ENCODE results near the gene SFXN5. TPM values are rescaled to one million over a fixed set of nuclear protein-coding genes. Genes with fewer than 3 reads are reported as not detected.

The SFXN5 gene
- total RNA-seq, 6 experiments from 2014 or later = 33.1 to 73.4 (median 56.6) TPM

DNA sequence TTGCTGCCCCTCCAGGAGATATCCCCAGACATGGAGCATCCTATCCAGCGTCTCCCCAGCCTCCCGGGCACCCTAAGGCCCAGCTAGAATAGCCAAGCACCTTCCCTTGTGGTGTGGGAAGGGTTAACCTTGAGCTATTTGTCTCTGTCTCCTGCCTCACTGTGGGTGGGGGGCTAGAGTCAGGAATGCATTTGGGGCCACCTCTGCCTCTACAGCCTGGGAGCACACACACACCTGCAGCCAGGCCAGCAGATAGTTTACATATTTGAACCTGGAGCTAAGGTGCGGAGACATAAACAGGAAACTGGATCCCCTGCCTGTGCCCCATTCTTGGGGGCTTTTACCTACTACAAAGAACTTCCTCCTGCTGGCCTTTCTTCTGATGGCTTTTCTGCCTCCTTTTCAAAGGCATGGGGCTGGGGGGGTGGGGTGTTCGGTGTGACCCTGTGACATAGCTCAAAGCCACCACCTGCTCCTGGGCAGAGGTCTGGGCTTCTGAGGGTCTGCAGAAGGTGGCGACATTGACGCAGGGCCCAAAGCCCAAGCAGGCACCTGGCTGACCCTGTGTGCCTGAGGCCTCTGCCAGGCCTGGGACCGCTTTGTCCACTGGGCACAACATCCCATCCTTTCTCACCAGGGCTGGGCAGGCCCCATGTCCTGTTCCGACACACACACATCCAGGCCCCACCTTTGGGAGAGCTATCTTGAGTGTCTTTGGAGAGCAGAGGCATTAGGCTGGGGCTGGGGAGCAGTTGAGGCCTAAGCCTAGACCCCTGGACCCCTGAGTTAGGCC is 120.0 kb downstream of the SFXN5 start:
- Histone ChIP-seq H3K9me3 (no peaks in the 10 kb centered on the region), H3K4me3 (no peak overlapping the region), H3K4me1 (no peaks in the 10 kb centered on the region), H3K27ac (no peak overlapping the region), H3K36me3 (peaks cover 0 to 7% (median 1%) of the 10 kb centered on the region in 4 donors), H3K27me3 (no peaks in the 10 kb centered on the region)
- ATAC-seq (no peak), DNase-seq (no peak)
- whole genome bisulfite sequencing (ENCODE audit: insufficient coverage, low coverage, low lambda C conversion rate, missing lambda C conversion rate) = 87% methylated on average over 6 of the region's 8 CpGs
- intact Hi-C loops (cut with DNase I) = no loop called here
- no peak for TF ChIP-seq POLR2A (IDR thresholded peaks at IDR 0.05)
- TF ChIP-seq CTCF (IDR thresholded peaks at IDR 0.05) = no peak

DNA sequence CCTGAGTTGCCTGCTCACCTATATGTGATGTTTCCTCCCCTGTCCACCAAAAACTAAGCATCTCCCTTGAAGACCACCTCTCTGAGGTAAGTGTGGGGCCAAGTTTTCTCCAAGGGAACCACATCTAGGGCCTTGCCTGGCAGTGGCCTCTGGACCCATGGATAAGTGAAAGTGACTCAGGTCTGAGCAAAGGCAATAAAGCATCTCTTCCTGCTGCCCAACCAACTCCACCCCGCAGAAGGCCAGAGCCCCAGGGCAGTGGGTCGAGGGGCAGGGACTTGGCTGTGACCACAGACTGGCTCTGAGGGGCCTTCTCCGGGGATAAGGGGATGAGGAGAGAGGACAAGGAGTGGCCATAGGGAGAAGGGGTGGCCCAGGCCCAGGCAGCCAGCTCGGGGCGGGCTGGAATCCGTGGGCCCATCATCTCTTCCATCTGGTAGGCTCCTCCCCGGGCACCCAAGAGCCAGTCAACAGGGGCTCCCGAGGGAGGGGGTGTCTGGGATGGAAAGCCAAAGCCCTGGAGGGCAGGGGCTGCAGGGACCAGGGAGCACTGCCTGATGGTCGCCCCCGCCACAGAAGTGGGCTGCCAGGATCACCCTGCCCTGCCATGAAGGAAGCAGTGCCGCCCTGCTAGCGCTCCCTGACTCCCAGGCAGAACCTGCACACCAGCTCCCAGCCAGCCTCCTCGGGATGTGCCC is 120.8 kb downstream of the SFXN5 start:
- Histone ChIP-seq H3K27me3 (no peaks in the 10 kb centered on the region), H3K4me1 (no peaks in the 10 kb centered on the region), H3K36me3 (peaks cover 0 to 7% (median 0%) of the 10 kb centered on the region in 4 donors), H3K9me3 (no peaks in the 10 kb centered on the region), H3K4me3 (no peak overlapping the region), H3K27ac (no peak overlapping the region)
- intact Hi-C loops (cut with DNase I) = no loop called here
- no peak for TF ChIP-seq POLR2A (IDR thresholded peaks at IDR 0.05)
- TF ChIP-seq CTCF (IDR thresholded peaks at IDR 0.05) = no peak
- WGBS (ENCODE audit: insufficient coverage, low coverage, low lambda C conversion rate, missing lambda C conversion rate) = 80% methylated on average over 3 of the region's 13 CpGs
- ATAC-seq = no peak
- no peak for DNase-seq

DNA sequence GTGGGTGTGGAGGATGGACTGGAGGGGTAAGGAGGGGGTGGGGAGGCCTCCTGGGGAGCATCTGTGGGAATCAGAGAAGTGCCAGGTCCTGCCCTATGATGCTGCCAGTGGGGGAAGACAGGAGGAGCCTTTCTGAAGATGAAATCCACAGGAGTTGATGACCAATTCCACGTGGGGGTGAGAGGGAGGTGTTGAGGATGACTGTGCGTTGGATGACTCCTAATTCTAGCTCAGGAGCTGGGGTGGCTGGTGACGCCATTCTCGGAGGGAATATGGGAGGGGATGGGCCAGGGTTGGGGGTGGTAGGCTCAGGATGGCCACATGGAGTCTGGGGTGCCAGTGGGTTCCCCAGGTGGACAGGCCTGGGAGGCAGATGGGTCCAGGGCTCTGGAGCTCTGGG is 121.9 kb downstream of the SFXN5 start:
- ATAC-seq (no peak), DNase-seq (no peak)
- H3K27me3 ChIP-seq = no peaks in the 10 kb centered on the region
- intact Hi-C loops (cut with DNase I) = no loop called here
- H3K36me3 ChIP-seq = peaks cover 0 to 9% (median 0%) of the 10 kb centered on the region in 4 donors
- no peak for TF ChIP-seq POLR2A (IDR thresholded peaks at IDR 0.05)
- TF ChIP-seq CTCF (IDR thresholded peaks at IDR 0.05) = no peak
- H3K4me1 ChIP-seq = no peaks in the 10 kb centered on the region
- no peaks in the 10 kb centered on the region for H3K9me3 ChIP-seq
- WGBS (ENCODE audit: insufficient coverage, low coverage, low lambda C conversion rate, missing lambda C conversion rate) = 92% methylated on average over 4 of the region's 4 CpGs
- H3K27ac ChIP-seq = no peak overlapping the region
- H3K4me3 ChIP-seq = no peak overlapping the region

DNA sequence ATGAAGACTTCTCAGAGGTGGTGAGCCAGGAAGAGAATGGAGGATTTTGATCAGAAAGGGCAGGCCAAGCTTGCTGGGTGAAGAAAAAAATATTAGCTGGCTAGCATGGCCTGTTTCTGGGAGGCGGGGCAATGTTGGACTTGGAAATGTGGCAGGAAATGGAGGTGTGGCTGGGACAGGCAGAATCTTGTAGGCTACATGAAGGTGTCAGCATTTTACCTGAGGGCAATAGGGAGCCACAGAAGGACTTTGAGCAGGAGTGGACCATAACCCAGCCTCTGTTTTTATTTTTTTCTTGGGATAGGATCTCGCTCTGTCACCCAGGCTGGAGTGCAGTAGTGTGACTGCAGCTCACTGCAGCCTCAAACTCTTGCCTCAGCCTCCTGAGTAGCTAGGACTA is 122.5 kb downstream of the SFXN5 start:
- TF ChIP-seq CTCF (IDR thresholded peaks at IDR 0.05) (no peak), POLR2A (IDR thresholded peaks at IDR 0.05) (no peak)
- no peak overlapping the region for H3K27ac ChIP-seq
- no peaks in the 10 kb centered on the region for H3K9me3 ChIP-seq
- intact Hi-C loops (cut with DNase I) = no loop called here
- H3K4me1 ChIP-seq = no peaks in the 10 kb centered on the region
- peaks cover 0 to 15% (median 0%) of the 10 kb centered on the region in 4 donors for H3K36me3 ChIP-seq
- WGBS (ENCODE audit: insufficient coverage, low coverage, low lambda C conversion rate, missing lambda C conversion rate) = 92% methylated on average over 2 of the region's 2 CpGs
- no peak overlapping the region for H3K4me3 ChIP-seq
- H3K27me3 ChIP-seq = no peaks in the 10 kb centered on the region
- ATAC-seq = peak in 1 of 4 donors; percentile 5
- DNase-seq = no peak

Data from right lobe of liver (tissue), 6 donors.